Measurements from ENCODE around the gene ASTN2.

DNA sequence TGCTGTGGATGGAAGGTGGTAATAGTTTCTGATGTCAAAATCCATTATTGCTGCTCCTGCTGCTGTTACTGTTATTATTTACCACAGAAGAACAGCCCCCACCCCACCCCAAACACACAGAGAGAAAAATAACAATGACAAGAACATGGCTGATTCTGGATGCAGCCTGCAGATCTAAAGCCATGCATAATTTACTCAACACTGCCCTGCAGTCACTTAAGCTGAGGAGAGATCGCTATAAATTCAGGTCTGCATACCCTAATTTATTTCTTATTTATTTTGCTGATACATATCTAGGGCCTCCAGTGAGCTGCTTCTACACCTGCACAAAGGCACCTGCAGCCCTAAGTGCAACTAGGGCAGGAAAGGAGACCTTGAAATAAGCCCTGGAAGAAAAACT, 595.7 kb downstream of the ASTN2 start:
- TF ChIP-seq, protein P1, sequence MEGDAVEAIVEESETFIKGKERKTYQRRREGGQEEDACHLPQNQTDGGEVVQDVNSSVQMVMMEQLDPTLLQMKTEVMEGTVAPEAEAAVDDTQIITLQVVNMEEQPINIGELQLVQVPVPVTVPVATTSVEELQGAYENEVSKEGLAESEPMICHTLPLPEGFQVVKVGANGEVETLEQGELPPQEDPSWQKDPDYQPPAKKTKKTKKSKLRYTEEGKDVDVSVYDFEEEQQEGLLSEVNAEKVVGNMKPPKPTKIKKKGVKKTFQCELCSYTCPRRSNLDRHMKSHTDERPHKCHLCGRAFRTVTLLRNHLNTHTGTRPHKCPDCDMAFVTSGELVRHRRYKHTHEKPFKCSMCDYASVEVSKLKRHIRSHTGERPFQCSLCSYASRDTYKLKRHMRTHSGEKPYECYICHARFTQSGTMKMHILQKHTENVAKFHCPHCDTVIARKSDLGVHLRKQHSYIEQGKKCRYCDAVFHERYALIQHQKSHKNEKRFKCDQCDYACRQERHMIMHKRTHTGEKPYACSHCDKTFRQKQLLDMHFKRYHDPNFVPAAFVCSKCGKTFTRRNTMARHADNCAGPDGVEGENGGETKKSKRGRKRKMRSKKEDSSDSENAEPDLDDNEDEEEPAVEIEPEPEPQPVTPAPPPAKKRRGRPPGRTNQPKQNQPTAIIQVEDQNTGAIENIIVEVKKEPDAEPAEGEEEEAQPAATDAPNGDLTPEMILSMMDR (IDR thresholded peaks at IDR 0.05) = no peak
- TF ChIP-seq JUN (IDR thresholded peaks at IDR 0.05) = no peak
- TF ChIP-seq, protein P2, sequence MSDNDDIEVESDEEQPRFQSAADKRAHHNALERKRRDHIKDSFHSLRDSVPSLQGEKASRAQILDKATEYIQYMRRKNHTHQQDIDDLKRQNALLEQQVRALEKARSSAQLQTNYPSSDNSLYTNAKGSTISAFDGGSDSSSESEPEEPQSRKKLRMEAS (IDR thresholded peaks at IDR 0.05) = no peak
- TF ChIP-seq HOXB5 (CRISPR knock-in tag; IDR thresholded peaks at IDR 0.05) = no peak
- no peak for TF ChIP-seq CHD2 (IDR thresholded peaks at IDR 0.05; ENCODE audit: low read length, partially characterized antibody)
- no peak for TF ChIP-seq POLR2A (IDR thresholded peaks at IDR 0.05; ENCODE audit: low read length)
- TF ChIP-seq SREBF2 (IDR thresholded peaks at IDR 0.05) = no peak
